ENCODE results near the gene CANT1.
"Not testable (repeated sequence)": the region's sequence is repeated elsewhere in the genome, so short reads cannot be mapped to it uniquely, and the experiment has no call there.

DNA sequence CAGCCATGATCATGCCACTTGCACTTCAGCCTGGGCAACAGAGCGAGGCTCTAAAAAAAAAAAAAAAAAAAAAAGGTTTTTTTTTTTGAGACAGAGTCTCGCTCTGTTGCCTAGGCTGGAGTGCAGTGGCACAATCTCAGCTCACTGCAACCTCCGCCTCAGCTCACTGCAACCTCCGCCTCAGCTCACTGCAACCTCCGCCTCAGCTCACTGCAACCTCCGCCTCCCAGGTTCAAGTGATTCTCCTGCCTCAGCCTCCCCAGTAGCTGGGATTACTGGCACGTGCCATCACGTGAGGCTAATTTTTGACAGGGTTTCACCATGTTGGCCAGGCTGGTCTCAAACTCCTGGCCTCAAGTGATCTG is 46.6 kb downstream of the CANT1 start:
- TF ChIP-seq, protein P1, sequence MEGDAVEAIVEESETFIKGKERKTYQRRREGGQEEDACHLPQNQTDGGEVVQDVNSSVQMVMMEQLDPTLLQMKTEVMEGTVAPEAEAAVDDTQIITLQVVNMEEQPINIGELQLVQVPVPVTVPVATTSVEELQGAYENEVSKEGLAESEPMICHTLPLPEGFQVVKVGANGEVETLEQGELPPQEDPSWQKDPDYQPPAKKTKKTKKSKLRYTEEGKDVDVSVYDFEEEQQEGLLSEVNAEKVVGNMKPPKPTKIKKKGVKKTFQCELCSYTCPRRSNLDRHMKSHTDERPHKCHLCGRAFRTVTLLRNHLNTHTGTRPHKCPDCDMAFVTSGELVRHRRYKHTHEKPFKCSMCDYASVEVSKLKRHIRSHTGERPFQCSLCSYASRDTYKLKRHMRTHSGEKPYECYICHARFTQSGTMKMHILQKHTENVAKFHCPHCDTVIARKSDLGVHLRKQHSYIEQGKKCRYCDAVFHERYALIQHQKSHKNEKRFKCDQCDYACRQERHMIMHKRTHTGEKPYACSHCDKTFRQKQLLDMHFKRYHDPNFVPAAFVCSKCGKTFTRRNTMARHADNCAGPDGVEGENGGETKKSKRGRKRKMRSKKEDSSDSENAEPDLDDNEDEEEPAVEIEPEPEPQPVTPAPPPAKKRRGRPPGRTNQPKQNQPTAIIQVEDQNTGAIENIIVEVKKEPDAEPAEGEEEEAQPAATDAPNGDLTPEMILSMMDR (IDR thresholded peaks at IDR 0.05) = not testable (repeated sequence)
- TF ChIP-seq EP300 (IDR thresholded peaks at IDR 0.05) = not testable (repeated sequence)

Measured in stomach (tissue), 4 donors.